ENCODE data around the gene STAMBPL1. TPM values are rescaled to one million over a fixed set of nuclear protein-coding genes. Genes with fewer than 3 reads are reported as not detected.

The STAMBPL1 gene
- 55.7 and 68.9 TPM in 2 replicates for total RNA-seq (2014; rRNA removed; shearing (Covaris generic))

GRCh38 chr10:88879534-88880281, at the start of gene STAMBPL1:
Gene STAMBPL1, plus strand, starts transcription at chr10:88880245. Its CDS starts 21,464 bp downstream, at chr10:88901709.

DNA sequence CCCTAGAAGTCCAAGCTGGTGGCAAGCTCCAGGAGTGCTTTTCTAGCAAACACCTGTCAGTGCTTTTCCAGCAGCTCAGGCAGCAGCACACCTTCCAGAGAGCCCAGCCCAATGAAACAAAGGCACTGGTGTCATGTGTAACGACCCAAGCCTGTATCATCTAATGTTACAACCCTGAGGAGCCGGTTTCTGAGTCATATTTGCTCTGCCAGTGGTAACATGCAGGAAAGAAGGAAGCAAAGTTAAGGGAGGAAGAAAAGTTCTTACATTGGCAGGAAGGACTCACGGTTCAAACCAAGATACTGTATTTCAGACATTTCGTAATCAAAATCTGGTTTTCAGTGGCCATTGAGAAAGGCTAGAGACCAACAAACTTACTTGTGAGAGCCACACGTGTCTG, 28.3 kb upstream of the STAMBPL1 start, which contains the start of gene ANKRD22:
Gene ANKRD22, minus strand, starts transcription at position 139 of the 400 bp plus-strand sequence. CDS start 237 bp downstream, outside the sequence.

DNA sequence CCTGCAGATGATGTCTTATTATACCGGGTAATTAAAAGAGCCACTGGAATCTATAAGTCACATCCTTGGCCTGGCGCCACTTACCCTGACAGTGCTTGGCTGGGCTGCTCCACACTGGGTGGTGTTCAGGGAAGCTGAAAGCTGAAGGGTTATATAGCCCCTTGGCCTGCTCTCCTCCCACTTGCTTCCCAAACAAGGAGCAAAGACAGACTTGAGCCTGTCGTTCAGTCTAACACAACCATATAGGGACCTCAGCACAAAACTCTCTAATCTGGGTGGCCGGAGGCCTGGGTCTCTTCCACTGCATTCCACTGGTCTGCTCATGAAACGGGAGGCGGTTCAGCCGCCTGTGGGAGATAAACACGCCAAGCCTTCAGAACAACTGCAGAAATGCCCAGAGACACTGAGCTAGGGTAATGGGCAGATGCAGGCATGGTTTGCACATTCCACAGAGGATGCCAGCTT, 72.6 kb downstream of the STAMBPL1 start, which contains the start of gene ACTA2:
Gene ACTA2, minus strand, starts transcription at position 127 of the 465 bp plus-strand sequence. CDS start 3,843 bp downstream, outside the sequence.

Other genes starting within 250 kb of the STAMBPL1 start
- gene LIPF, start 215.8 kb upstream of the STAMBPL1 start, total RNA-seq (2014; rRNA removed; shearing (Covaris generic)) = not detected in 2 replicates
- gene LIPK, start 174.0 kb upstream of the STAMBPL1 start, total RNA-seq (2014; rRNA removed; shearing (Covaris generic)) = not detected in 2 replicates
- gene LIPN, start 120.2 kb upstream of the STAMBPL1 start, total RNA-seq (2014; rRNA removed; shearing (Covaris generic)) = not detected in 2 replicates
- not detected in 2 replicates for gene LIPM, start 77.5 kb upstream of the STAMBPL1 start, total RNA-seq (2014; rRNA removed; shearing (Covaris generic))
- not detected in 2 replicates for gene ANKRD22, start 28.4 kb upstream of the STAMBPL1 start, total RNA-seq (2014; rRNA removed; shearing (Covaris generic))
- gene ACTA2, start 72.5 kb downstream of the STAMBPL1 start, total RNA-seq (2014; rRNA removed; shearing (Covaris generic)) = 6.1 and 6.8 TPM in 2 replicates
- 6.9 and 7.3 TPM in 2 replicates for gene FAS, start 110.6 kb downstream of the STAMBPL1 start, total RNA-seq (2014; rRNA removed; shearing (Covaris generic))

Data from A375 (cell line).